HG03066 (cell line): Measurements from ENCODE around the gene CEP295NL.
"Not testable (repeated sequence)": the region's sequence is repeated elsewhere in the genome, so short reads cannot be mapped to it uniquely, and the experiment has no call there.

ENCODE experiments used
- ATAC-seq: cut with Tn5 transposase; IDR thresholded peaks from one replicate; pipeline ENCODE4 v1.9.1; 2021; ENCODE audit warnings: low read depth; ENCODE audit not compliant: unreplicated experiment

Gene CEP295NL

GRCh38 chr17:78903101-78903779 lies at the start of gene CEP295NL:
CEP295NL (minus strand) TSS chr17:78903201; CDS start chr17:78901828, 1,373 bp downstream.
- ATAC-seq, result no peak

DNA sequence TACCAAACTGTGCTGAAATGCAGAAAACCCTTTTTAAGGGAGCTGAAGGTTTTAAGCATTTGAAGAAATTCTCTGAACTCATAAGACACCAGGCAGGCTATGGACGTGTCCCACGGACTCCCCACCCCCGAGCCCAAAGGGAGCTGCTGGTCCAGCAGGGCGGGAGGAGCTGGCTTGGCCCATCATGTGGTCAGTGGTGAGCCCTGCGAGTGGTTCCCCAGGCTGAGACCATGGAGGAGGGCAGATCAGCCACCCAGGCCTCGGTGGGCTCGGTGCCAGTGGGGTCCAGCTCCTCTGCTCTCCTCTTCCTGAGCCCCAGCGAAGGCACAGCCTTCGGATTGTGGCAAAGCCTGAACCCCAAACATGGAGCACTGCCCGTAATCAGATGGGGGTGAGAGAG lies 49.7 kb upstream of the CEP295NL start:
- ATAC-seq, result no peak

DNA sequence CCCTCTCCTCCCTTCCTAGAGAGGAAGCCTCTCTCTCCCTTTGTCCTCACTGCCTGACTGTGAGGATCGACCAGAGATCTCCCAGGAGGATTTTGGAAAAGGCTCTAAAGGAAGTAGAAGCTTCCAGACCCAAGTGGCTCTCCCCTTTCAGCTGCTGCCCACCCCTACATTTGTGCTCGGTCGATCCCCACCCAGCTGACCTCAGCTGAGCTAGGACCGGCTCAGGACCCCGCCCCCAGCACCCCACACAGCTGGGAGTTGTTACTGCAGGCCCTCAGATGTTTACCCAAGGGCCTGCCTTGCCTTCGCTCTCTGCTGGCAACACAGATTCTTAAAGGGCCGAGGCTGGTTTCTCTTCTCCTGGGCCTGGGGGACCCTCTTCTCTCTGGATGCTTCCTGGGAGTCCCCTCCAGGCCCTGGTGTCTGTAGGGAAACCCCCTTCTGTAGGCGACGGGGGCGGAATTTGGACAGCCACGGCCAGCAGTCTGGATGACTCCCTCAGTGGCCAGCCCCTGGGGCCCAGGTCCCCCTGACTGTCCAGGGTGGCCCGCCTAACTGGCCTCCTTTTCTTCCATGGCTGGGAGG lies 49.1 kb upstream of the CEP295NL start:
- no peak for ATAC-seq

DNA sequence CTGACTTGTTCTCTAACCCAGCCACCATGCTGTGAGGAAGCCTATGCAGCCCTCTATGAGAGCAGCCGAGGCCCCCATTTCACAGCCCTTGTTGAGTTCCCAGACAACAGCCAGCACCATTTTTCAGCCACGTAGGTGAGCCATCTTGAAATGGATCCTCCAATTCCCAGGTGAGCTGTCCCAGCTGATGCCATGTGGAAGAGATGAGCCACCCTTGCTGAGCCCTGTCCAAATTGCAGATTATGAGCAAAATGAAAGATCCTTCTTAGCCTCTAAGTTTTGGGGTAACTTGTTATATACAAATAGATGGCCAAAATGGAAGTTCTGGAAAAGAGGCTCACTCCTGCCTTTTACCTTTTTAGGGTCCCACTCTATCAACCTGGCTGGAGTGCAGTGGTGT lies 47.9 kb upstream of the CEP295NL start:
- ATAC-seq, result no peak

DNA sequence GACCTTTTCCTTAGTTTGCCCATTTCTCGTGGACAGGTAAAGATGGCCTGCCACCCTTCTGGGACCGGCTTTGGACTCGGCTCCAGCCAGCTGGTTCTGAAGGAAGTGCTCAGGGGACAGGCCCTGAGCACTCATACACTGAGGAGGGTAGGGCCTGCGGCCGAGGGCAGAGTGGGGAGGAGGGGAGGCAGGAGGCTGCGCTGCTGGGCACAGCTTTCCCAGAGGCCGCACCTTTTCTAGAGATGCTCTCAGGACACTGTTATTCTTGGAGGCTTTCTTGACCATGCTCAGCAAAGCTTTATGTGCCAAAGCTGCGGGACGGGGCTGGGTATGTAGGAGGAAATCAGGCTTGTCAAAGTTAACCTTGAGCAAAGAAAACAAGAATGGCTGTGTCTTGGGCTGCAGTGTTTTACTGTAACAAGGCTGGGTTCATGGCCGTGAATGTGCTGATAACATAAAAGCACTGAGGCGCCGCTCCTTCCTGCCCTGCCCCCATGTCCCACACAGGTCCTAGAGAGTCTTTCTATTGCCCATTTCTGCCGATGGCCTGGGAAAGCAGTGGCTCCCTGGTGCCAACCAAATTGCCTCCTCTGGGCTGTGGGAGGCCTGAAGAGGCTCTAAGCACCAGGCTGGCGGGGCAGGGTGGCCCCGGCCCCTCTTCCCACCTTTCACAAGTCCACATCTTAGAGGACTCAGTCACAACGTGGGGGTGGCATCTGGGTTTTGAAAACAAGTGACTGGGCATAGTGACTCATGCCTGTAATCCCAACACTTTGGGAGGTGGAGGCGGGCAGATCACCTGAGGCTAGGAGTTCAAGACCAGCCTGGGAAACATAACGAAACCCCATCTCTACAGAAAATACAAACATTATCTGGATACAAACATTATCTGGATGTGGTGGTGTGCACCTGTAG lies 44.5 kb upstream of the CEP295NL start:
- no peak for ATAC-seq

DNA sequence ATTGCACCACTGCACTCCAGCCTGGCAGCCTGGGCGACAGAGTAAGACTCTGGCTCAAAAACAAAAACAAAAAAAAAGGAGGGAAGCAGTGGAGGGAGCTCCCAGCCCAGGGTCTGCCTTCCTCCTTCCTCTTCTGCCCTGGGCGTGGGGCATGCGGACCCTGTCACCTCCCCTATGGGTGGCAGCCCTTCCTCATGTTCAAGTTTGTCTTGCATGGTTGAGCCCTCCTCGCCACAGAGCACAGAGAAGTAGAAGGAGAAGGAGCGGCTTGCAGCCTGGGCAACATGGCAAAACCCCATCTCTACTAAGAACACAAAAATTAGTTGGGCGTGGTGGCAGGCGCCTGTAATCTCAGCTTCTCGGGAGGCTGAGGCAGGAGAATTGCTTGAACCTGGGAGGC lies 43.6 kb upstream of the CEP295NL start:
- no peak for ATAC-seq

DNA sequence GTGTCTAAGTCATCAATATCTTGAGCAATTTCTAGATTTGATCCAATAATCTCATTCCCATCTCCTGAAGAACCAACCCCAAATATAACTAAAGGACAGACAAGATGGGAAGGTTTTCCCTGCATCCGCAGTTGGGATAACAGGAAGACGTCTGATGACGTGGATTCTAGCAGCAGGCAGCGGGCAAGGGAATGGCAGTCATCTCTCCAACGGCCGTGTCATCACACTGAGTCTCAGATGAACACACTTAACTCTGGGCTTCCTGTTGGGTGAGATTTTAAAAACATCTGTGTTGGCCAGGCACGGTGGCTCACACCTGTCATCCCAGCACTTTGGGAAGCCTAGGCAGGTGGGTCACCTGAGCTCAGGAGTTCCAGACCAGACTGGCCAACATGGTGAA lies 43.1 kb upstream of the CEP295NL start:
- no peak for ATAC-seq

GRCh38 chr17:78945455-78945854 lies 42.5 kb upstream of the CEP295NL start:
- ATAC-seq, result not testable (repeated sequence)

- ATAC-seq, result no peak
Observed at GRCh38 chr17:78944956-78945355, 42.0 kb upstream of the CEP295NL start.

DNA sequence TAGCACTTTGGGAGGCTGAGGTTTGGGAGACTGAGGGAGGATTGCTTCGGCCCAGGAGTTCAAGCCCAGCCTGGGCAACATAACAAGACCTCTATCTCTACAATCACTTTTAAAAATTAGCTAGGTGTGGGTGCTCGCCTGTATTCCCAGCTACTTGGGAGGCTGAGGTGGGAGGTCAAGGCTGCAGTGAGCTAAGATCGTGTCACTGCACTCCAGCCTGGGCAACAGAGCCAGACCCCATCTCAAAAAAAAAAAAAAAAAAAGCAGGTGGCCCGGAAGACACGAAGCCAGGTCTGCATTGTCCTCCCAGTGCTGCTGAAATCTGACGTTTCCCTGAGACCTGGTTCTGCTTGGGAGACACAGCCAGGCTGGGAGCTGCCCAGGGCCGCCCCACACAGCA lies 41.0 kb upstream of the CEP295NL start:
- no peak for ATAC-seq

DNA sequence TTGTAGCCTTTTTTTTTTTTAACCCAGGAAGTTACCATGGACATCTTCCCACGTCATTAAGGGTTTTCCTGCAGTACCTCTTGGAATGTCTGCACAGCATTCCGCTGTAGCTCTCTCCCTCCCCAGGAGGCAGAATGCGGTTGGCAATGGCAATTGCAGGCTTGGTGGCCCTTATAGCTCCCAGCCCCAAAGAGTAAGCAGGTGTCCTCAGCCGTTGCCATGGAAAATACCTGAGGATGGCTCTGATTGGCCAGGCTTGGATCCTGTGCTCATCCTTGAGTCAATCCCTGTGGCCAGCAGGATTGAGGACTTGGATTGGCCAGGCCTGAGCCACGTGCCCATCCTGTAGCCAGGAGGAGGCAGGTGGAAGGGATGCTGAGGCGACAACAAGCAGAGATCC lies 37.7 kb upstream of the CEP295NL start:
- no peak for ATAC-seq

- ATAC-seq, result no peak
Observed at GRCh38 chr17:78940258-78940657, 37.3 kb upstream of the CEP295NL start.

GRCh38 chr17:78939615-78940014 lies 36.6 kb upstream of the CEP295NL start:
- no peak for ATAC-seq

- ATAC-seq, result no peak
Observed at GRCh38 chr17:78937561-78937960, 34.6 kb upstream of the CEP295NL start.

GRCh38 chr17:78935419-78936323 lies 32.7 kb upstream of the CEP295NL start:
- ATAC-seq, result no peak

DNA sequence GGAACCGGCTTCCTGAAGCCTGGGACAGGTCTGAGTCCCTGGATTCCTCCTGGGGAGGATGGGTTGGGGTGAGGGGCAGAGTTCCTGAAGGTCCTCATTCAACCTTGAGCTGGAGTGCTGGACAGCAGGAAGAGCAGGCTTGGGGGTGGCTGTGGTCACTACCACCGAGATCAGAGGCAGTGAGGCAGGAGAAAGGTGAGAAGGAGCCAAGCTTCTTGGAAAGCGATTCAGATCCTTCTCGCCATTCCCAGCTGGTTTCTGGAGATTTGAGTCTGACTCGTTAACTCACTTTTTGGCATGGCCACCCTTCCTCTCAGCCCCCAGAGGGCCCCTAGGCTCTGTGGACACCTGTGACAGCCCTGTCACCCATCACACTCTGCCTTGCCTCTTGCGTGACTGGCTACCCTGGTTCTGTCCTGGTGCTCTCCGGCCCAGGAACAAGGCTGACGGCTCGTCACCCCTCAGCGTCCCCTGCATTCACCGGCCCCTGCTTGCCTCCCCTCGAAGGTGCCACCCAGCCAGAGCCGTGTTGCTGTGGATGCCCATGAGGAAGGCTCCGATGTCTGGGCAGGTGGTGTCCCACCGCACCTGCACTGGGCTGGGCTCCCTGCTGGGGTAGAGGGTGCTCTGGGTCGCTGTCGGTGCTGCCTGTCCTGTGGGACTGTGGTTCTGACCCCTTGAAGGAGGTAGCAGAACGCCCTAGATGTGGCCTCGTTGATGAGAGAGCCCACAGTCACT lies 31.8 kb upstream of the CEP295NL start:
- ATAC-seq, result no peak

DNA sequence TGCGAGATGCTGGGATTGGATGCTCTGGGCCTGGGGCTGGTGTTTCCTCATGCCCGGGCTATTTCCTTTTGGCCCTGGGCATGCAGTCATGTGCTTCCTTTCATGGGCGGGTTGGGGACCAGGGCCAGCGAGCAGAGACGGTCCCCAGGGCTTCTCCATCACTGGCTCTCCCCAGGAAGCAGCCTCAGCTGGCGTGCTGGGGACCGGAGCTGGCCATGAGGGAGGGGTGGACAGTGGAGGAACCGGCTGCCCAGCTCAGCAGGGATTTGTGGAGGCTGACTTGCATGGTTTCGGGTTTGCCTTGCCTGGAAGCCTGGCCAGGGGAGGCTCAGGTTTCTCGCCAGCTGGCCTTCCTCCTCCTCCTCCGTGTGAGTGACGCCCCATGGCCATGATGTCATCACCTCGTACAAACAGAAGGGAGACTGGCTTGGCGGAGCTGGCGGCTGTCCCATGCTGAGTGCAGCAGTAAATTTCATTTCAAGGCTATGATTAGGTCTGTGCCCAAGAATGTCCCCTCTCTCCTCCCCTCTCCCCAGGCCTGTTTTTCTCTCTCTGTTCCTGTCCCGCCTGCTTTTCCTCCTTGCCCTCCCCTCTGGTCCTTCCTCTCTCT lies 31.1 kb upstream of the CEP295NL start:
- no peak for ATAC-seq

DNA sequence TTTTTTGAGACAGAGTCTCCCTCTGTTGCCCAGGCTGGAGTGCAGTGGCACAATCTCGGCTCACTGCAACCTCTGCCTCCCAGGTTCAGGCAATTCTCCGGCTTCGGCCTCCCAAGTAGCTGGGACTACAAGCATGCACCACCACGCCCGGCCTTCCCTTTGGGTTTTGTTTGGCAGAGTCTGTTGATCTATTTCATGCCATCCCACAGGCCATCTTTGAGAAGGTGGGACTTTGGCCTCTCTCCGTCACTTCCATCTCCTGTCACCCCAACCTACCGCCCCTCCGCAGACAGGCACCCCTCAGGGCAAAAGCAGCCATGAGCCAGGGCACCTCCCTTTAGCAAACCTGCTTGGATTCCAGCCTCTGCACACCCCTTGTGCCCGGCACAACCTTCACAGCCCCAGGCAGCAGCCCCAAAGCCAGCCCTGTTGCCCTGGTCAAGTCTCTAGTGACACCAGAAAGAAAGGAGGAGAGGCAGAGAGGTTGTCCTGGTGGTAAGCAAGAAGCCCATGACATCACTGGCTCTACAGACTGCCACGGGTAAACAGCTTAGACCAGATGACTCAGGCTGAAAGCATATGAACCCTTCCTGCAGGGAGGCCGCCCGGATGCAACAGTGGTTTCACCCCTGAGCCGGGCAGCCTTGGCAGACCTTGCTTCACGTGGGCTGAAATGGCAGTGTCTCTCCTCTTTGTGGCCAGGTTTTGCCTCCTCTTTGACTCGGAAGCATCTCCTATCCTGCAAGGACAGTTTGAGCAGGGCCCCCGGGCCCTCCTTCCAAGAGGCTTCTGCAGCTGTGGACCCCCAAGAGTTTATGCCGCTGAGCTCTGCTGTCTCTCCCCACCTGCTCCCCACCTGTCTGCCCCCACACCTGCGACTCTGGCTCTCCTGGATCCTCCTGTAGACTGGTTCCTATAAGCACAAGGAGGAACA lies 30.3 kb upstream of the CEP295NL start:
- no peak for ATAC-seq
